Lung (tissue), 12 donors: Measurements from ENCODE around the gene WASHC3. TPM values are rescaled to one million over a fixed set of nuclear protein-coding genes. Genes with fewer than 3 reads are reported as not detected.

Source experiments
- ATAC-seq: fragments of 200-7000 bp; cut with Tn5 transposase; one replicate; pipeline ENCODE4 v1.9.1; 2020; ENCODE audit warnings: moderate number of reproducible peaks; ENCODE audit not compliant: insufficient read depth, low FRiP score
- DNase-seq, 3 donors: peaks; one replicate each; pipeline ENCODE4 v3.0.0-alpha.2; 2013 to 2017
- H3K27ac ChIP-seq, 2 donors: one replicate each; pipeline ENCODE4 v1.5.1; 2013; ENCODE audit warnings: mild to moderate bottlenecking in 2 of 2, moderate library complexity in 2 of 2, control low read depth in 1 of 2, inconsistent platforms in 1 of 2, low read depth in 1 of 2, low read length in 1 of 2
- H3K27me3 ChIP-seq, 3 donors: one replicate each; pipeline ENCODE4 v1.5.1; 2013; ENCODE audit warnings: low read length in 2 of 3; ENCODE audit not compliant: control insufficient read depth in 3 of 3, insufficient read depth in 3 of 3
- H3K36me3 ChIP-seq, 4 donors: one replicate each; pipeline ENCODE4 v1.5.1; 2013; ENCODE audit warnings: low read length in 4 of 4, mild to moderate bottlenecking in 1 of 4, moderate library complexity in 1 of 4; ENCODE audit not compliant: control insufficient read depth in 4 of 4, insufficient read depth in 4 of 4
- H3K4me1 ChIP-seq, 5 donors: one replicate each; pipeline ENCODE4 v1.5.1; 2013; ENCODE audit warnings: low read length in 5 of 5, mild to moderate bottlenecking in 2 of 5, moderate library complexity in 1 of 5; ENCODE audit not compliant: control insufficient read depth in 5 of 5, insufficient read depth in 5 of 5
- H3K4me3 ChIP-seq: one replicate; pipeline ENCODE4 v1.5.1; 2013; ENCODE audit warnings: mild to moderate bottlenecking, control low read depth, moderate library complexity
- H3K9ac ChIP-seq, 2 donors: one replicate each; pipeline ENCODE4 v1.5.1; 2013; ENCODE audit warnings: low read length in 2 of 2, control low read depth in 1 of 2; ENCODE audit not compliant: insufficient read depth in 1 of 2
- H3K9me3 ChIP-seq, 4 donors: one replicate each; pipeline ENCODE4 v1.5.1; 2013; ENCODE audit warnings: low read length in 3 of 4, mild to moderate bottlenecking in 1 of 4, moderate library complexity in 1 of 4; ENCODE audit not compliant: control insufficient read depth in 4 of 4, insufficient read depth in 3 of 4
- WGBS, 2 donors: extraction: QIAGEN DNeasy Blood & Tissue Kit; methylation state at CpG; one replicate each; pipeline ENCODE4 v1.1.7; 2013; 5-methylcytosine and 5-hydroxymethylcytosine counted together
- polyA plus RNA-seq, 2 donors: library from polyadenylated mRNA; stranded (reverse); fragments of 200-250 nt; gene quantifications; one replicate each; pipeline ENCODE4 v1.2.1, GENCODE V29; 2013
- total RNA-seq, 2 donors: library from RNA; depleted of rRNA in 1 of 2; stranded (reverse); fragments of >200 nt in 1 of 2; gene quantifications; one replicate each; pipeline ENCODE4 v1.2.1, GENCODE V29; 2014 to 2021
- TF ChIP-seq, protein P1 (sequence below): IDR thresholded peaks from 2 replicates; pipeline ENCODE4 v1.5.1; 2012; ENCODE audit warnings: mild to moderate bottlenecking; ENCODE audit errors: control extremely low read depth, extremely low read depth
- donor health status: control.
- donor health status: control.
- donor health status: Bipolar disorder and iron deficiency.
- donor health status: healthy.
- donor health status: DM: yes; HTN: yes; CAD: no.

Gene WASHC3
- total and polyA plus RNA-seq, 4 donors = 28.0 to 53.3 (median 45.2) TPM

- H3K4me3 ChIP-seq = no peak overlapping the region
- 92 to 100% methylated on average over 1 of the region's 1 CpG for WGBS, 2 donors
- no peak overlapping the region for H3K27ac ChIP-seq
- H3K36me3 ChIP-seq = no peaks in the 10 kb centered on the region
- H3K27me3 ChIP-seq = no peaks in the 10 kb centered on the region
- ATAC-seq = no peak
- TF ChIP-seq, protein P1, sequence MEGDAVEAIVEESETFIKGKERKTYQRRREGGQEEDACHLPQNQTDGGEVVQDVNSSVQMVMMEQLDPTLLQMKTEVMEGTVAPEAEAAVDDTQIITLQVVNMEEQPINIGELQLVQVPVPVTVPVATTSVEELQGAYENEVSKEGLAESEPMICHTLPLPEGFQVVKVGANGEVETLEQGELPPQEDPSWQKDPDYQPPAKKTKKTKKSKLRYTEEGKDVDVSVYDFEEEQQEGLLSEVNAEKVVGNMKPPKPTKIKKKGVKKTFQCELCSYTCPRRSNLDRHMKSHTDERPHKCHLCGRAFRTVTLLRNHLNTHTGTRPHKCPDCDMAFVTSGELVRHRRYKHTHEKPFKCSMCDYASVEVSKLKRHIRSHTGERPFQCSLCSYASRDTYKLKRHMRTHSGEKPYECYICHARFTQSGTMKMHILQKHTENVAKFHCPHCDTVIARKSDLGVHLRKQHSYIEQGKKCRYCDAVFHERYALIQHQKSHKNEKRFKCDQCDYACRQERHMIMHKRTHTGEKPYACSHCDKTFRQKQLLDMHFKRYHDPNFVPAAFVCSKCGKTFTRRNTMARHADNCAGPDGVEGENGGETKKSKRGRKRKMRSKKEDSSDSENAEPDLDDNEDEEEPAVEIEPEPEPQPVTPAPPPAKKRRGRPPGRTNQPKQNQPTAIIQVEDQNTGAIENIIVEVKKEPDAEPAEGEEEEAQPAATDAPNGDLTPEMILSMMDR = no peak
- no peaks in the 10 kb centered on the region for H3K9me3 ChIP-seq
- H3K9ac ChIP-seq = no peak overlapping the region
- peaks cover 0 to 4% (median 4%) of the 10 kb centered on the region in 5 donors for H3K4me1 ChIP-seq
- no peak for DNase-seq
Observed at GRCh38 chr12:102064476-102064875, 2.7 kb upstream of the WASHC3 start.

GRCh38 chr12:102063069-102063468 is 1.3 kb upstream of the WASHC3 start:
- H3K9me3 ChIP-seq = no peaks in the 10 kb centered on the region
- no peak overlapping the region for H3K4me3 ChIP-seq
- H3K27ac ChIP-seq = no peak overlapping the region
- H3K9ac ChIP-seq = no peak overlapping the region
- 96 to 98% methylated on average over 3 of the region's 3 CpGs for WGBS, 2 donors
- peaks cover 0 to 4% (median 0%) of the 10 kb centered on the region in 5 donors for H3K4me1 ChIP-seq
- no peak for ATAC-seq
- H3K27me3 ChIP-seq = no peaks in the 10 kb centered on the region
- H3K36me3 ChIP-seq = no peaks in the 10 kb centered on the region
- no peak for DNase-seq
- TF ChIP-seq, protein P1 = no peak

GRCh38 chr12:102062419-102062806 is 622 bp upstream of the WASHC3 start:
- DNase-seq (no peak), ATAC-seq (no peak)
- H3K27ac ChIP-seq = no peak overlapping the region
- no peaks in the 10 kb centered on the region for H3K36me3 ChIP-seq
- H3K4me3 ChIP-seq = no peak overlapping the region
- TF ChIP-seq, protein P1 = no peak
- H3K9me3 ChIP-seq = no peaks in the 10 kb centered on the region
- no peak overlapping the region for H3K9ac ChIP-seq
- 87% methylated on average over 11 of the region's 11 CpGs for WGBS, 2 donors
- H3K27me3 ChIP-seq = no peaks in the 10 kb centered on the region
- peaks cover 0 to 4% (median 0%) of the 10 kb centered on the region in 5 donors for H3K4me1 ChIP-seq

DNA sequence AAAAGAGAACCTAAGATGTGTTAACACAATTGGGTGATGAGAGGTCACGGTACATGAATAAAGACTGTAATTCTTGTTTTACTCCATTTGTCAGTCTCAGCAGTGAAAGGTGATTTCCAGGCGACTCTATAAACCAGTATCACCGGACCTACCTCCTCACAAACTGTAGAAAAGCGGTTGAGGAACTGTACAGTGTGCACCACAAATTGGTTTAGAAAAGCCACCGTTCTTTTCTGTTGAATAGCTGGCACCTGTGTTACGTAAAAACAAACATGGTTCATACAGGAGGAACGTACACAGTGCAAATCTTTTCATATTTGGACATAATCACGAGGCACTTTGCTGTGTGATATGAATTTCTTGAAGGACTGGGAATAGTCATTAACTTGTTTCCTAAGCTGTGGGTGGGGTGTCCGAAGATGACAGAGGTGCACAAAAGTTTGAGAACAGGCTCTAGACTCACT is 663 bp downstream of the WASHC3 start:
- WGBS, 2 donors = 15 to 20% methylated on average over 9 of the region's 9 CpGs

More for the DNA sequence above, 663 bp downstream of the WASHC3 start:
- TF ChIP-seq, protein P1 = no peak
- Histone ChIP-seq H3K9ac (peak overlapping the region; percentile 85 to 92), H3K9me3 (no peaks in the 10 kb centered on the region), H3K27ac (peak overlapping the region; percentile 78 to 92), H3K36me3 (peaks cover 0 to 6% (median 0%) of the 10 kb centered on the region in 4 donors), H3K4me3 (peak overlapping the region; percentile 66), H3K27me3 (no peaks in the 10 kb centered on the region), H3K4me1 (peaks cover 0 to 4% (median 0%) of the 10 kb centered on the region in 5 donors)
- DNase-seq (peak in 2 of 3 donors; percentile 16 to 53), ATAC-seq (peak; percentile 5)
